Measurements from ENCODE around the gene ZFR2.

- TF ChIP-seq TAF1 (IDR thresholded peaks at IDR 0.05; ENCODE audit: borderline replicate concordance, insufficient read depth, low read length), result no peak
- no peak for TF ChIP-seq POLR2AphosphoS5 (IDR thresholded peaks at IDR 0.05; ENCODE audit: low read depth, low read length)
- no peak for TF ChIP-seq REST (IDR thresholded peaks at IDR 0.05; ENCODE audit: insufficient read depth in 1 of 2, low read depth in 2 of 2, low read length in 2 of 2)
These were observed 41.5 kb downstream of the ZFR2 start for GRCh38 chr19:3827306-3827705.
